Measurements from ENCODE around the gene EXOSC2. TPM values are rescaled to one million over a fixed set of nuclear protein-coding genes. Genes with fewer than 3 reads are reported as not detected.

EXOSC2 gene
- total and polyA plus RNA-seq, 3 donors from 2014 or later: 15.3 to 24.7 (median 20.3) TPM

DNA sequence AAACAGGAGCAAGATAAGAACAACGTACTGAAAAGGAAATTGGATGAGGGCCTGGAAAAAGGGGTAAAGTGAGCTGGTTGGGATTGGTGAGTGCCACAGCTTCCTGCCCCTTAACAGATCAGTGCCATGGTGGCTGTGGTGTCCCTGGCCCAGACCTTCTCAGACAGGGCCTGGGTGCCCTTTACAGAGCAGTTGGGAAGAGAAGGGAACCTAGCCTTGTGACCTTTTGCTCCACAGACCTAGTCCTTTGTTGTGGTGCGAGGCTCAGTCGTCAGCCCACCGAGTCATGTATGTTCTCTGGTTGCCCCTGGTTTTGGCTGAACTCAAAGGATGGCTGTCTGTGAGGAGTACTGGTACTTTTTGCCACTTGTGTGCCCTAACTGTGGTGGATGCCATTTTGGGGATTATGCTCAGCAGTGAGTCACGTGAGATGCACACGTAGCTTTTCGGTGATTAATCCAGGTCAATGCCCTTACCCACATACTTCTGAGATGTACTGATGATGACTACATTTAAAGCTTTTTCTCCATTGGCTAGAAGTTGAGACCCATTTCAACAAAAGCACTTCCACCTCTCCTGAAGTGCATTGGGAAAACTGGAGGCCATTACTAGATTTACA lies 48.4 kb downstream of the EXOSC2 start:
- Histone ChIP-seq H3K27ac (no peak overlapping the region), H3K4me3 (no peak overlapping the region), H3K36me3 (ENCODE audit: low read depth, missing control alignments) (no peaks in the 10 kb centered on the region), H3K4me1 (no peaks in the 10 kb centered on the region), H3K27me3 (no peaks in the 10 kb centered on the region), H3K9me3 (no peaks in the 10 kb centered on the region)
- intact Hi-C loops (cut with DNase I; ENCODE audit: low total_unique reads): no loop called here
- no peak for TF ChIP-seq POLR2A (IDR thresholded peaks at IDR 0.05)
- TF ChIP-seq, protein P1, sequence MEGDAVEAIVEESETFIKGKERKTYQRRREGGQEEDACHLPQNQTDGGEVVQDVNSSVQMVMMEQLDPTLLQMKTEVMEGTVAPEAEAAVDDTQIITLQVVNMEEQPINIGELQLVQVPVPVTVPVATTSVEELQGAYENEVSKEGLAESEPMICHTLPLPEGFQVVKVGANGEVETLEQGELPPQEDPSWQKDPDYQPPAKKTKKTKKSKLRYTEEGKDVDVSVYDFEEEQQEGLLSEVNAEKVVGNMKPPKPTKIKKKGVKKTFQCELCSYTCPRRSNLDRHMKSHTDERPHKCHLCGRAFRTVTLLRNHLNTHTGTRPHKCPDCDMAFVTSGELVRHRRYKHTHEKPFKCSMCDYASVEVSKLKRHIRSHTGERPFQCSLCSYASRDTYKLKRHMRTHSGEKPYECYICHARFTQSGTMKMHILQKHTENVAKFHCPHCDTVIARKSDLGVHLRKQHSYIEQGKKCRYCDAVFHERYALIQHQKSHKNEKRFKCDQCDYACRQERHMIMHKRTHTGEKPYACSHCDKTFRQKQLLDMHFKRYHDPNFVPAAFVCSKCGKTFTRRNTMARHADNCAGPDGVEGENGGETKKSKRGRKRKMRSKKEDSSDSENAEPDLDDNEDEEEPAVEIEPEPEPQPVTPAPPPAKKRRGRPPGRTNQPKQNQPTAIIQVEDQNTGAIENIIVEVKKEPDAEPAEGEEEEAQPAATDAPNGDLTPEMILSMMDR (IDR thresholded peaks at IDR 0.05): no peak
- WGBS, 2 donors: 88 to 92% methylated on average over 7 of the region's 7 CpGs
- DNase-seq: no peak

DNA sequence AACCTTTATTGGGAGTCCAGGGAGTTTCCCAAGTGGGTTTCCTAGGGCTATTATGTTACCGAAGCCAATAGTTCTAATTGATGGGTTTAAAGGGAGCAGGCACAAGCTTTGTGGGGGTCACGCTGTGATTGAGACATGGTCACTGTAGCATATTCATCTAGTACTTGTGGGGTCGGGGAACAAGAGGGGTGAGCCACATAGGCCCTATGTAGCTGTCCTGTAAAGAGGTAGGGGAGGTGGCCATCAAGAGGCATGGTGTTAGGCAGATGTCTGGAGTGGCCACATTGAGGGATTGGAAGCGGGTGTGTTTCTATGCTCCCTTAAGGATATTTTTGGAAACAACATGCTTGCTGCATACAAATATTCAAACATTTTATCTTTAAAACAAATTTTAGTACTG lies 50.1 kb downstream of the EXOSC2 start:
- DNase-seq: no peak
- no peaks in the 10 kb centered on the region for H3K9me3 ChIP-seq
- no peak for TF ChIP-seq POLR2A (IDR thresholded peaks at IDR 0.05)
- TF ChIP-seq, protein P1 (IDR thresholded peaks at IDR 0.05): no peak
- no peaks in the 10 kb centered on the region for H3K27me3 ChIP-seq
- H3K36me3 ChIP-seq (ENCODE audit: low read depth, missing control alignments): no peaks in the 10 kb centered on the region
- H3K27ac ChIP-seq: no peak overlapping the region
- intact Hi-C loops (cut with DNase I; ENCODE audit: low total_unique reads): no loop called here
- H3K4me1 ChIP-seq: no peaks in the 10 kb centered on the region
- WGBS, 2 donors: 89 to 94% methylated on average over 4 of the region's 4 CpGs
- no peak overlapping the region for H3K4me3 ChIP-seq

DNA sequence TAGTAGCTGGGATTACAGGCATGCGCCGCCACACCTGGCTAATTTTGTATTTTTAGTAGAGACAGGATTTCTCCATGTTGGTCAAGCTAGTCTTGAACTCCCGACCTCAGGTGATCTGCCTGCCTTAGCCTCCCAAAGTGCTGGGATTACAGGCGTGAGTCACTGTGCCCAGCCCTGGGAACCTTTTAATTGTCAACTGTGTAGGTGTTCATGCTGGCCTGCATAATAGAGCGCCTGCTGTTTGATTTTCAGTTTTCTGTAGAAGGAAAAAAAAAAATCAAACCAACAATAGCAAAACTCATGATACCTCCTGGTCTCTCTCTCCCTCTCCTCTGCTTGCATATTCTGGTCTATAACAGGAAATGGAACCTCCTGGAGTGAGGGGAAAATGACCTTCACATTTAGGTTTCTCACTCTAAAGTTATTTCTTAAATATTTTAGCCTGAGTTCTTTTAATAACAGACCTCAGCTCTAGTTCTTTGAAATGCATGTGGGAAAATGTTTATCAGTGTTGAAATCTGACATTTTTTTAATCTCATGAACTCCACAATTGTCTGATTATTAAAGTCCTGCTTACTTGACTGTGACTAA lies 51.7 kb downstream of the EXOSC2 start:
- intact Hi-C loops (cut with DNase I; ENCODE audit: low total_unique reads): no loop called here
- no peak overlapping the region for H3K27ac ChIP-seq
- H3K9me3 ChIP-seq: no peaks in the 10 kb centered on the region
- no peak overlapping the region for H3K4me3 ChIP-seq
- no peak for DNase-seq
- no peaks in the 10 kb centered on the region for H3K36me3 ChIP-seq (ENCODE audit: low read depth, missing control alignments)
- no peaks in the 10 kb centered on the region for H3K27me3 ChIP-seq
- TF ChIP-seq POLR2A (IDR thresholded peaks at IDR 0.05): no peak
- TF ChIP-seq, protein P1 (IDR thresholded peaks at IDR 0.05): no peak
- no peaks in the 10 kb centered on the region for H3K4me1 ChIP-seq
- WGBS, 2 donors: 94 to 96% methylated on average over 5 of the region's 5 CpGs

DNA sequence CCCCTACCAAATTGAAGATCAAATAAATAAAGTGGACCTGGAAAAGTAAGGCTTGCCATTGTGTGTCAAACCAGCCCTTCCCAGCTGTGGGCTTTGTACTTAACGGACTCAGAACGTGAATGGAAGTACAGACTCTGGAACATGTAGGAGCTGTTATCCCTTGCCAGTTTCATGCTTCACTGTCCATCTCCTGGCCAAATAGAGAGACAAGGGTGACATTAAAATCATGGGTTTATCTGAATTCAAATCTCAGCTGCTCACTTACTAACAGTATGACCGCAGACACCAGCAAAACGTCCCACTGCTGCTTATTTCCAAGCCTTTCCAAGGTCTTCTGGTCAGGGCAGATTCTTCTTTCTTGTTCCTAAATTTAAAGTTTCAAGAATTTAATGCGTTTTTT lies 52.2 kb downstream of the EXOSC2 start:
- Histone ChIP-seq H3K4me3 (no peak overlapping the region), H3K27ac (no peak overlapping the region), H3K4me1 (no peaks in the 10 kb centered on the region), H3K9me3 (no peaks in the 10 kb centered on the region), H3K27me3 (no peaks in the 10 kb centered on the region), H3K36me3 (ENCODE audit: low read depth, missing control alignments) (no peaks in the 10 kb centered on the region)
- 66 to 71% methylated on average over 5 of the region's 5 CpGs for WGBS, 2 donors
- TF ChIP-seq POLR2A (IDR thresholded peaks at IDR 0.05): no peak
- TF ChIP-seq, protein P1 (IDR thresholded peaks at IDR 0.05): no peak
- no peak for DNase-seq
- intact Hi-C loops (cut with DNase I; ENCODE audit: low total_unique reads): no loop called here

Measured in testis (tissue), 3 donors.